CD4-positive, alpha-beta T cell (primary cell): ENCODE results near the gene UBE2E1. TPM values are rescaled to one million over a fixed set of nuclear protein-coding genes. Genes with fewer than 3 reads are reported as not detected.

Source experiments
- ATAC-seq: fragments of 200-7000 bp; cut with Tn5 transposase; one replicate; pipeline ENCODE4 v1.10.0; 2022; ENCODE audit warnings: mild to moderate bottlenecking; ENCODE audit not compliant: poor library complexity
- CTCF ChIA-PET: fragments of 350-600 bp; sonication (Branson Sonifier 250); formaldehyde crosslinking; loops from one replicate; lab custom pipeline; 2021; ENCODE audit warnings: antibody characterized with exemption, inconsistent platforms; lab: Charles Lee
- POLR2A ChIA-PET: fragments of 350-600 bp; sonication (Branson Sonifier 250); formaldehyde crosslinking; loops from one replicate; lab custom pipeline; 2021; ENCODE audit warnings: antibody characterized with exemption, inconsistent platforms; lab: Charles Lee
- DNase-seq, 14 experiments: peaks; one replicate each; pipeline ENCODE4 v3.0.0-alpha.2; 2013 to 2020; ENCODE audit warnings: mixed read lengths in 2 of 14
- H3K27ac ChIP-seq, 2 donors: one replicate each; pipeline versions ENCODE4 v1.5.1 to v1.7.0; 2013; ENCODE audit warnings: low read length in 2 of 2, low read depth in 1 of 2, mild to moderate bottlenecking in 1 of 2
- H3K27me3 ChIP-seq, 2 experiments: 1 replicate in 1 of 2; 2 replicates in 1 of 2; pipeline versions ENCODE4 v1.6.1 to v1.7.0; 2013; ENCODE audit warnings: low read length in 2 of 2, control low read depth in 1 of 2, mild to moderate bottlenecking in 1 of 2, moderate library complexity in 1 of 2; ENCODE audit not compliant: insufficient read depth in 2 of 2, control insufficient read depth in 1 of 2
- H3K36me3 ChIP-seq: one replicate; pipeline ENCODE4 v1.6.1; 2013; ENCODE audit warnings: low read length, control low read depth; ENCODE audit not compliant: insufficient read depth
- H3K4me1 ChIP-seq: one replicate; pipeline ENCODE4 v1.6.1; 2013; ENCODE audit warnings: low read length, control low read depth; ENCODE audit not compliant: insufficient read depth
- H3K4me3 ChIP-seq: one replicate; pipeline ENCODE4 v1.5.1; 2013; ENCODE audit warnings: mild to moderate bottlenecking, low read length, moderate library complexity
- H3K9me3 ChIP-seq, 2 experiments: 1 replicate in 1 of 2; 2 replicates in 1 of 2; pipeline versions ENCODE4 v1.6.1 to v1.7.0; 2013; ENCODE audit warnings: low read length in 2 of 2, mild to moderate bottlenecking in 2 of 2, control low read depth in 1 of 2, moderate library complexity in 1 of 2; ENCODE audit not compliant: control insufficient read depth in 1 of 2, insufficient read depth in 1 of 2
- H3K27ac Mint-ChIP-seq: one replicate; pipeline ENCODE4 v1.8.0; 2020; ENCODE audit warnings: mixed read lengths
- H3K27me3 Mint-ChIP-seq: one replicate; pipeline ENCODE4 v1.8.0; 2021; ENCODE audit warnings: mixed read lengths
- H3K36me3 Mint-ChIP-seq: one replicate; pipeline ENCODE4 v1.8.0; 2021; ENCODE audit warnings: low read depth, mixed read lengths
- H3K4me1 Mint-ChIP-seq: one replicate; pipeline ENCODE4 v1.8.0; 2021; ENCODE audit warnings: low read depth, mixed read lengths
- H3K4me3 Mint-ChIP-seq: one replicate; pipeline ENCODE4 v1.8.0; 2020; ENCODE audit warnings: mild to moderate bottlenecking, mixed read lengths
- H3K9me3 Mint-ChIP-seq: one replicate; pipeline ENCODE4 v1.8.0; 2020; ENCODE audit warnings: mixed read lengths
- intact Hi-C, 2 experiments: fragments of 100-400 bp; cut with DNase I in 1 of 2; cut with micrococcal nuclease in 1 of 2; formaldehyde crosslinking; loops; one replicate each; pipeline versions ENCODE4 v1.15.1 to v1.9.0; 2023 to 2025; cut with DNase I, micrococcal nuclease
- total RNA-seq, 174 experiments: library from RNA in 2 of 174; stranded (reverse) in 2 of 174; gene quantifications; one replicate each; pipeline ENCODE4 v1.2.3 and lab custom pipeline; 2021 to 2026
- TF ChIP-seq, protein P1 (sequence below): fragments of 200-600 bp; IDR thresholded peaks from one replicate; pipeline ENCODE4 v1.8.0; 2022; ENCODE audit warnings: antibody characterized with exemption, mild to moderate bottlenecking

UBE2E1 gene
- total RNA-seq, 2 experiments from 2014 or later = 49.8 to 52.2 TPM

DNA sequence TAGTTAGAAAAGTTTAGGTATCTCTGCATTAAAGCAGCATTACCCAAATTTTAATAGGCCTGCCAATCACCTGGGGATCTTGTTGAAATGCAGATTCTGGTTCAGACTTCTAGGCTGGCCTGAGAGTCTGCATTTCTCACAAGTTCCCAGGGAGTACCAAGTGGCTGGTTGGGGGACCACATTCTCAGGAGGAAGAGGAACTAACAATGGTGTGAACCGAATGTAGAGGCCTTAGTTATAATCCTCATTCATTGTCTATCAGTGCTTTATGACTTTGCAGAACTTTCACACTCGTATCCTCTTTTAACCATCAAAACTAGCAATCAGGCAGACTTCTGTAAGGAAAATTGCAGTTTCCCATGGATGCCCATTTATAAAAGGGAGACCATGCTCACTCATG is 38.2 kb upstream of the UBE2E1 start:
- H3K27me3 Mint-ChIP-seq = no peaks in the 10 kb centered on the region
- Histone ChIP-seq H3K9me3 (no peaks in the 10 kb centered on the region), H3K4me1 (no peaks in the 10 kb centered on the region), H3K27ac (no peak overlapping the region), H3K27me3 (no peaks in the 10 kb centered on the region), H3K36me3 (no peaks in the 10 kb centered on the region), H3K4me3 (no peak overlapping the region)
- H3K4me1 Mint-ChIP-seq = peaks cover 6% of the 10 kb centered on the region
- H3K4me3 Mint-ChIP-seq = no peak overlapping the region
- no peak for ATAC-seq
- intact Hi-C loops = no loop called here
- TF ChIP-seq, protein P1, sequence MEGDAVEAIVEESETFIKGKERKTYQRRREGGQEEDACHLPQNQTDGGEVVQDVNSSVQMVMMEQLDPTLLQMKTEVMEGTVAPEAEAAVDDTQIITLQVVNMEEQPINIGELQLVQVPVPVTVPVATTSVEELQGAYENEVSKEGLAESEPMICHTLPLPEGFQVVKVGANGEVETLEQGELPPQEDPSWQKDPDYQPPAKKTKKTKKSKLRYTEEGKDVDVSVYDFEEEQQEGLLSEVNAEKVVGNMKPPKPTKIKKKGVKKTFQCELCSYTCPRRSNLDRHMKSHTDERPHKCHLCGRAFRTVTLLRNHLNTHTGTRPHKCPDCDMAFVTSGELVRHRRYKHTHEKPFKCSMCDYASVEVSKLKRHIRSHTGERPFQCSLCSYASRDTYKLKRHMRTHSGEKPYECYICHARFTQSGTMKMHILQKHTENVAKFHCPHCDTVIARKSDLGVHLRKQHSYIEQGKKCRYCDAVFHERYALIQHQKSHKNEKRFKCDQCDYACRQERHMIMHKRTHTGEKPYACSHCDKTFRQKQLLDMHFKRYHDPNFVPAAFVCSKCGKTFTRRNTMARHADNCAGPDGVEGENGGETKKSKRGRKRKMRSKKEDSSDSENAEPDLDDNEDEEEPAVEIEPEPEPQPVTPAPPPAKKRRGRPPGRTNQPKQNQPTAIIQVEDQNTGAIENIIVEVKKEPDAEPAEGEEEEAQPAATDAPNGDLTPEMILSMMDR = no peak
- H3K9me3 Mint-ChIP-seq = no peaks in the 10 kb centered on the region
- no peak overlapping the region for H3K27ac Mint-ChIP-seq
- no peaks in the 10 kb centered on the region for H3K36me3 Mint-ChIP-seq
- ChIA-PET CTCF (no interaction called here), POLR2A (no interaction called here)
- no peak for DNase-seq

GRCh38 chr3:23775254-23775909 is 30.4 kb upstream of the UBE2E1 start:
- H3K27me3 Mint-ChIP-seq = peaks cover 5% of the 10 kb centered on the region
- ChIA-PET CTCF (interaction anchor here (0.8 kb wide), 1 partner anchor 10 kb away, joined by 3 read pairs; no protein-coding TSS in a partner anchor), POLR2A (no interaction called here)
- H3K9me3 Mint-ChIP-seq = no peaks in the 10 kb centered on the region
- no peaks in the 10 kb centered on the region for H3K4me1 Mint-ChIP-seq
- Histone ChIP-seq H3K4me3 (no peak overlapping the region), H3K27ac (no peak overlapping the region), H3K36me3 (no peaks in the 10 kb centered on the region), H3K4me1 (no peaks in the 10 kb centered on the region), H3K9me3 (no peaks in the 10 kb centered on the region), H3K27me3 (no peaks in the 10 kb centered on the region)
- H3K36me3 Mint-ChIP-seq = no peaks in the 10 kb centered on the region
- TF ChIP-seq, protein P1 = no peak
- ATAC-seq (no peak), DNase-seq (no peak)
- intact Hi-C loops = no loop called here
- H3K4me3 Mint-ChIP-seq = no peak overlapping the region
- H3K27ac Mint-ChIP-seq = no peak overlapping the region

GRCh38 chr3:23776352-23776891 is 29.3 kb upstream of the UBE2E1 start:
- no peak overlapping the region for H3K27ac ChIP-seq
- no peak for DNase-seq
- no peaks in the 10 kb centered on the region for H3K9me3 ChIP-seq
- Mint-ChIP-seq H3K4me3 (no peak overlapping the region), H3K27ac (no peak overlapping the region), H3K9me3 (no peaks in the 10 kb centered on the region), H3K27me3 (peaks cover 6% of the 10 kb centered on the region), H3K4me1 (no peaks in the 10 kb centered on the region), H3K36me3 (no peaks in the 10 kb centered on the region)
- CTCF ChIA-PET = no interaction called here
- H3K4me1 ChIP-seq = no peaks in the 10 kb centered on the region
- no peaks in the 10 kb centered on the region for H3K27me3 ChIP-seq
- H3K36me3 ChIP-seq = no peaks in the 10 kb centered on the region
- ATAC-seq = no peak
- intact Hi-C loops = no loop called here
- TF ChIP-seq, protein P1 = no peak
- POLR2A ChIA-PET = no interaction called here
- H3K4me3 ChIP-seq = no peak overlapping the region
